SK-N-SH (cell line): ENCODE results near the gene DNAJC5. TPM values are rescaled to one million over a fixed set of nuclear protein-coding genes. Genes with fewer than 3 reads are reported as not detected.
"Not testable (repeated sequence)": the region's sequence is repeated elsewhere in the genome, so short reads cannot be mapped to it uniquely, and the experiment has no call there.

Source experiments
- CTCF ChIA-PET: fragments of 300-600, 350-600 bp; formaldehyde crosslinking; extraction: SDS; loops from one replicate; lab custom pipeline; 2021; lab: Yijun Ruan, JAX
- POLR2A ChIA-PET: fragments of 350-600 bp; sonication (Branson Sonifier 250); formaldehyde crosslinking; extraction: SDS; loops from one replicate; lab custom pipeline; 2020; ENCODE audit warnings: antibody characterized with exemption, inconsistent platforms; lab: Yijun Ruan, JAX
- DNase-seq: peaks from one replicate; pipeline ENCODE4 v3.0.0; 2012
- H2AFZ ChIP-seq: fragments of 200-600 bp; sonication (generic); 2 replicates; pipeline ENCODE4 v1.8.1; 2016; ENCODE audit warnings: antibody characterized with exemption, mild to moderate bottlenecking, low read depth
- H3F3A ChIP-seq: fragments of 200-600 bp; sonication (generic); replicated peaks from 2 replicates; pipeline ENCODE3; 2016; ENCODE audit warnings: antibody characterized with exemption, mild to moderate bottlenecking; ENCODE audit not compliant: insufficient read depth
- H3K27ac ChIP-seq, 2 experiments: fragments of 200-500 bp in 1 of 2; fragments of 200-600 bp in 1 of 2; sonication (Bioruptor generic) in 1 of 2; sonication (generic), shearing (Covaris generic) in 1 of 2; 2 replicates each; pipeline versions ENCODE4 v1.5.1 to v1.6.1; 2014 to 2016; ENCODE audit warnings: low read depth in 2 of 2, inconsistent platforms in 1 of 2, low read length in 1 of 2, mild to moderate bottlenecking in 1 of 2, mixed read lengths in 1 of 2
- H3K27me3 ChIP-seq: fragments of 200-600 bp; sonication (generic), shearing (Covaris generic); 2 replicates; pipeline ENCODE4 v1.6.1; 2016; ENCODE audit warnings: mixed run types; ENCODE audit not compliant: insufficient read depth
- H3K36me3 ChIP-seq, 2 experiments: fragments of 200-500 bp in 1 of 2; fragments of 200-600 bp in 1 of 2; sonication (Bioruptor generic) in 1 of 2; sonication (generic) in 1 of 2; replicated peaks in 1 of 2; 2 replicates each; pipeline versions ENCODE3 to v1.5.1; 2014 to 2016; ENCODE audit warnings: low read length in 1 of 2, mild to moderate bottlenecking in 1 of 2; ENCODE audit not compliant: insufficient read depth in 2 of 2, control insufficient read depth in 1 of 2
- H3K4me1 ChIP-seq, 2 experiments: fragments of 200-500 bp in 1 of 2; fragments of 200-600 bp in 1 of 2; sonication (Bioruptor generic) in 1 of 2; sonication (generic), shearing (Covaris generic) in 1 of 2; 2 replicates each; pipeline versions ENCODE4 v1.5.1 to v1.6.1; 2014 to 2016; ENCODE audit warnings: low read depth in 1 of 2, low read length in 1 of 2, mixed run types in 1 of 2; ENCODE audit not compliant: insufficient read depth in 2 of 2, control insufficient read depth in 1 of 2
- H3K4me2 ChIP-seq: fragments of 200-600 bp; sonication (generic), shearing (Covaris generic); 2 replicates; pipeline ENCODE4 v1.6.1; 2017; ENCODE audit warnings: mixed run types
- H3K4me3 ChIP-seq, 2 experiments: fragments of 200-500 bp in 1 of 2; fragments of 200-600 bp in 1 of 2; sonication (Bioruptor generic) in 1 of 2; sonication (generic), shearing (Covaris generic) in 1 of 2; 2 replicates each; pipeline versions ENCODE4 v1.5.1 to v1.8.1; 2014 to 2016; ENCODE audit warnings: low read depth in 2 of 2, inconsistent platforms in 1 of 2, low read length in 1 of 2, mild to moderate bottlenecking in 1 of 2, mixed read lengths in 1 of 2, moderate library complexity in 1 of 2
- H3K79me2 ChIP-seq: fragments of 200-600 bp; sonication (generic); 2 replicates; pipeline ENCODE4 v1.8.1; 2017; ENCODE audit warnings: mild to moderate bottlenecking; ENCODE audit not compliant: insufficient read depth
- H3K9ac ChIP-seq: fragments of 200-600 bp; sonication (generic); 2 replicates; pipeline ENCODE4 v1.6.1; 2017; ENCODE audit warnings: mixed run types
- H3K9me2 ChIP-seq: fragments of 200-600 bp; sonication (generic); 2 replicates; pipeline ENCODE4 v1.6.1; 2017; ENCODE audit warnings: mixed run types
- H3K9me3 ChIP-seq: fragments of 200-600 bp; sonication (generic); 2 replicates; pipeline ENCODE4 v1.6.1; 2017; ENCODE audit warnings: mixed run types, mild to moderate bottlenecking, moderate library complexity
- H4K20me1 ChIP-seq: fragments of 200-600 bp; sonication (generic); 2 replicates; pipeline ENCODE4 v1.6.1; 2017; ENCODE audit warnings: mild to moderate bottlenecking, mixed run types; ENCODE audit not compliant: insufficient read depth
- CHD2 ChIP-seq: fragments of 150-350 bp; IDR thresholded peaks from 2 replicates; pipeline ENCODE4 v1.6.1; 2018; ENCODE audit warnings: low read length; ENCODE audit not compliant: partially characterized antibody
- FOSL2 ChIP-seq: IDR thresholded peaks from 2 replicates; pipeline ENCODE4 v1.4.0; 2012; ENCODE audit warnings: low read depth, mild to moderate bottlenecking, moderate library complexity, borderline replicate concordance
- FOXM1 ChIP-seq: IDR thresholded peaks from 2 replicates; pipeline ENCODE4 v1.4.0; 2012; ENCODE audit warnings: low read depth, mild to moderate bottlenecking
- GABPA ChIP-seq: IDR thresholded peaks from 2 replicates; pipeline ENCODE4 v1.4.0; 2012; ENCODE audit warnings: low read depth, mild to moderate bottlenecking
- GATA2 ChIP-seq: sonication (generic); formaldehyde crosslinking; IDR thresholded peaks from 2 replicates; pipeline ENCODE4 v1.5.0; 2020; ENCODE audit warnings: mild to moderate bottlenecking, missing genetic modification reagents
- JUND ChIP-seq: IDR thresholded peaks from 2 replicates; pipeline ENCODE4 v1.4.0; 2012
- MEF2A ChIP-seq: IDR thresholded peaks from 2 replicates; pipeline ENCODE4 v1.4.0; 2012; ENCODE audit warnings: low read depth, borderline replicate concordance
- MXI1 ChIP-seq: IDR thresholded peaks from 2 replicates; pipeline ENCODE4 v1.6.1; 2012; ENCODE audit warnings: mild to moderate bottlenecking, low read depth, low read length, improper control_type of control experiment
- NFIC ChIP-seq: IDR thresholded peaks from 2 replicates; pipeline ENCODE4 v1.4.0; 2012; ENCODE audit warnings: borderline replicate concordance
- NRF1 ChIP-seq: IDR thresholded peaks from 2 replicates; pipeline ENCODE4 v1.6.1; 2012; ENCODE audit warnings: low read depth, mild to moderate bottlenecking, low read length
- POLR2AphosphoS5 ChIP-seq: IDR thresholded peaks from 2 replicates; pipeline ENCODE4 v1.6.1; 2012; ENCODE audit warnings: low read depth, low read length
- RAD21 ChIP-seq: IDR thresholded peaks from 2 replicates; pipeline ENCODE4 v1.6.1; 2012; ENCODE audit warnings: mild to moderate bottlenecking, low read length
- RCOR1 ChIP-seq: fragments of 150-350 bp; IDR thresholded peaks from 2 replicates; pipeline ENCODE4 v1.6.1; 2017; ENCODE audit warnings: antibody characterized with exemption, low read length
- RFX5 ChIP-seq: IDR thresholded peaks from 2 replicates; pipeline ENCODE4 v1.6.1; 2012; ENCODE audit warnings: mild to moderate bottlenecking, improper control_type of control experiment, low read length
- RXRA ChIP-seq: IDR thresholded peaks from 2 replicates; pipeline ENCODE4 v1.4.0; 2012; ENCODE audit warnings: low read depth, mild to moderate bottlenecking, borderline replicate concordance
- SMC3 ChIP-seq: IDR thresholded peaks from 2 replicates; pipeline ENCODE4 v1.6.1; 2012; ENCODE audit warnings: low read depth, low read length, improper control_type of control experiment
- TCF12 ChIP-seq: IDR thresholded peaks from 2 replicates; pipeline ENCODE4 v1.4.0; 2012
- TEAD4 ChIP-seq: IDR thresholded peaks from 2 replicates; pipeline ENCODE4 v1.4.0; 2012; ENCODE audit warnings: mild to moderate bottlenecking, borderline replicate concordance; ENCODE audit not compliant: insufficient read depth
- YY1 ChIP-seq: IDR thresholded peaks from 2 replicates; pipeline ENCODE4 v1.4.0; 2012; ENCODE audit warnings: low read depth, mild to moderate bottlenecking
- WGBS: methylation state at CpG from one replicate; pipeline ENCODE4 v1.1.6; 2017; ENCODE audit warnings: low lambda C conversion rate; 5-methylcytosine and 5-hydroxymethylcytosine counted together
- polyA plus RNA-seq, 3 experiments: library from polyadenylated mRNA; depleted of rRNA; stranded (reverse); fragments of >200 nt; gene quantifications; 2 replicates each; pipeline ENCODE4 v1.2.3, GENCODE V29; 2012
- TF ChIP-seq, protein P1 (sequence below): IDR thresholded peaks from 2 replicates; pipeline ENCODE4 v1.4.0; 2012; ENCODE audit warnings: low read depth
- TF ChIP-seq, protein P2 (sequence below): IDR thresholded peaks from 2 replicates; pipeline ENCODE4 v1.4.0; 2012; ENCODE audit warnings: low read depth, borderline replicate concordance
- TF ChIP-seq, protein P3 (sequence below): fragments of 150-350 bp; IDR thresholded peaks from 2 replicates; pipeline ENCODE4 v1.6.1; 2016; ENCODE audit warnings: mild to moderate bottlenecking, low read depth, low read length
- TF ChIP-seq, protein P4 (sequence below): fragments of 150-350 bp; IDR thresholded peaks from 2 replicates; pipeline ENCODE4 v1.6.1; 2017; ENCODE audit warnings: antibody characterized with exemption, low read length, low read depth, borderline replicate concordance
- TF ChIP-seq, protein P5 (sequence below): IDR thresholded peaks from 2 replicates; pipeline ENCODE4 v1.4.0; 2012; ENCODE audit warnings: low read depth, borderline replicate concordance

Gene DNAJC5
- polyA plus RNA-seq, 1 of the 3 experiments (the other 2 are of a cell fraction), result 24.2 TPM

DNA sequence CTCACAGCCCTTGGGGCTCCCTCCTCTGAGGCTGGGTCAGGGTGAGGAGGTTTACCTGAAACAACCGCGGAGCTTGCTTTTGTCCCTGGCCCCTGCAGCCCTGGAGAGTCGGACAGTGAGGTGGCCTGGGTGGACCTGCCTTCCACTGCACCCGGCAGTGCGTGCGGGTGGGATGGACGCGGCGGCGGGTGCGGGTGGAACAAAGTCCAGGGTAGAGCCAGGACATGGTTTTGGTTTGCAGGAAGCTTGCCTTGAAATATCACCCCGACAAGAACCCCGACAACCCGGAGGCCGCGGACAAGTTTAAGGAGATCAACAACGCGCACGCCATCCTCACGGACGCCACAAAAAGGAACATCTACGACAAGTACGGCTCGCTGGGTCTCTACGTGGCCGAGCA lies 34.1 kb downstream of the DNAJC5 start (continued):
- TF ChIP-seq RCOR1 (no peak), CHD2 (no peak), TCF12 (no peak), NRF1 (no peak), YY1 (no peak), NFIC (no peak)
- TF ChIP-seq, protein P1, sequence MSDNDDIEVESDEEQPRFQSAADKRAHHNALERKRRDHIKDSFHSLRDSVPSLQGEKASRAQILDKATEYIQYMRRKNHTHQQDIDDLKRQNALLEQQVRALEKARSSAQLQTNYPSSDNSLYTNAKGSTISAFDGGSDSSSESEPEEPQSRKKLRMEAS, result no peak
- TF ChIP-seq, all 33 proteins: peak for 0

DNA sequence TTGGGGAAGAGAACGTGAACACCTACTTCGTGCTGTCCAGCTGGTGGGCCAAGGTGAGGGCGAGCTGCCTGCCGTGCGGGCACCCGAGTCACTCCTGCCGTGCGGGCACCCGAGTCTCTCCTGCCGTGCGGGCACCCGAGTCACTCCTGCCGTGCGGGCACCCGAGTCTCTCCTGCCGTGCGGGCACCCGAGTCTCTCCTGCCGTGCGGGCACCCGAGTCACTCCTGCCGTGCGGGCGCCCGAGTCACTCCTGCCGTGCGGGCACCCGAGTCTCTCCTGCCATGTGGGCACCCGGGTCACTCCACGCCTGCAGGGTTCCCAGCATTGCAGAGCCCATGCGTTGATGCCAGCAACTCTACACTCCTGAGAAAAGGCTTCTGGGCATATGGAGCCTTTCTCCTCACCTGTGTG lies 34.6 kb downstream of the DNAJC5 start:
- Histone ChIP-seq H4K20me1 (peaks cover 24% of the 10 kb centered on the region; the same call in 1 of the 2 replicates), H3K36me3 (peaks cover 22 to 46% of the 10 kb centered on the region in 2 experiments), H3K79me2 (peaks cover 31% of the 10 kb centered on the region)
- H3K9me3 ChIP-seq, H3K4me2 ChIP-seq, H3K9me2 ChIP-seq, H3K27ac ChIP-seq, H2AFZ ChIP-seq, H3K27me3 ChIP-seq, DNase-seq, H3K9ac ChIP-seq, POLR2A ChIA-PET, H3K4me3 ChIP-seq, H3K4me1 ChIP-seq, CTCF ChIA-PET, H3F3A ChIP-seq: not testable (repeated sequence)
- 93% methylated on average over 28 of the region's 31 CpGs for WGBS

DNA sequence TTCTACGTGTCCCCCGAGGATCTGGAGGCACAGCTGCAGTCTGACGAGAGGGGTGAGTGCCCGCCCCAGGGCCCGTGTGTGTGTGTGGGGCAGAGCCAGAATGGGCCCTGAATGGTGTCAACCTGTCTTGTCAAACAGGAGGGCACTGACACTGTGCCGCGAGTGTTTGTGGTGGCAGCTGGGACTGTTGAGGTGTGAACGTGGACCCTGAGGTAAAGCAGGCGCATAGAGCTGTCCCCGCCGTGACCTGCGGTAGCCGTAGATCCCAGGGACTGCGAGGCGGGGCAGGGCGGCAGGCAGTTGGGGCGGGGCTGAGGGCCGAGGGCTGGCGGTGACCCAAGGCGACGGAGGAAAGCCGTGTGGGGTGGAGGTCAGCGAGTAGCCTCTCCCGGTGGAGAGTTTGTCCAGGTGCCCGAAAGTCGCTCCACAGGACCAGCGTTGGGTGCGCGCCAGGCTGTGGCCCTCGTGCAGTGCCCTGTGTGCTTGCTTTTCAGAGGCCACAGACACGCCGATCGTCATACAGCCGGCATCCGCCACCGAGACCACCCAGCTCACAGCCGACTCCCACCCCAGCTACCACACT lies 36.1 kb downstream of the DNAJC5 start:
- no peaks in the 10 kb centered on the region for H3K9me3 ChIP-seq
- peaks cover 21 to 62% of the 10 kb centered on the region in 2 experiments for H3K36me3 ChIP-seq
- CTCF ChIA-PET, result interaction anchor here (1.0 kb wide), 1 partner anchor 43 kb away, joined by 3 read pairs; no protein-coding TSS in a partner anchor
- no peak overlapping the region for H3K4me2 ChIP-seq
- DNase-seq, result no peak
- no peak overlapping the region for H3K4me3 ChIP-seq
- H3F3A ChIP-seq, result no peaks in the 10 kb centered on the region
- H2AFZ ChIP-seq, result no peak overlapping the region
- no peak overlapping the region for H3K9ac ChIP-seq
- peaks cover 26% of the 10 kb centered on the region; the same call in 1 of the 2 replicates for H4K20me1 ChIP-seq
- H3K27ac ChIP-seq, result no peak overlapping the region
- H3K9me2 ChIP-seq, result no peaks in the 10 kb centered on the region
- WGBS, result 91% methylated on average over 31 of the region's 37 CpGs
- H3K27me3 ChIP-seq, result no peaks in the 10 kb centered on the region
- no peaks in the 10 kb centered on the region for H3K4me1 ChIP-seq
- H3K79me2 ChIP-seq, result peaks cover 22% of the 10 kb centered on the region
- POLR2A ChIA-PET, result no interaction called here
- TF ChIP-seq, protein P2, sequence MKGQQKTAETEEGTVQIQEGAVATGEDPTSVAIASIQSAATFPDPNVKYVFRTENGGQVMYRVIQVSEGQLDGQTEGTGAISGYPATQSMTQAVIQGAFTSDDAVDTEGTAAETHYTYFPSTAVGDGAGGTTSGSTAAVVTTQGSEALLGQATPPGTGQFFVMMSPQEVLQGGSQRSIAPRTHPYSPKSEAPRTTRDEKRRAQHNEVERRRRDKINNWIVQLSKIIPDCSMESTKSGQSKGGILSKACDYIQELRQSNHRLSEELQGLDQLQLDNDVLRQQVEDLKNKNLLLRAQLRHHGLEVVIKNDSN, result no peak
- TF ChIP-seq JUND (no peak), MEF2A (no peak), RAD21 (no peak), POLR2AphosphoS5 (no peak), GABPA (no peak), RFX5 (no peak), TEAD4 (no peak), TCF12 (no peak), SMC3 (no peak), FOSL2 (no peak), FOXM1 (no peak), NFIC (no peak), MXI1 (no peak), RXRA (no peak), GATA2 (CRISPR knock-in tag) (no peak)
- TF ChIP-seq, protein P3, sequence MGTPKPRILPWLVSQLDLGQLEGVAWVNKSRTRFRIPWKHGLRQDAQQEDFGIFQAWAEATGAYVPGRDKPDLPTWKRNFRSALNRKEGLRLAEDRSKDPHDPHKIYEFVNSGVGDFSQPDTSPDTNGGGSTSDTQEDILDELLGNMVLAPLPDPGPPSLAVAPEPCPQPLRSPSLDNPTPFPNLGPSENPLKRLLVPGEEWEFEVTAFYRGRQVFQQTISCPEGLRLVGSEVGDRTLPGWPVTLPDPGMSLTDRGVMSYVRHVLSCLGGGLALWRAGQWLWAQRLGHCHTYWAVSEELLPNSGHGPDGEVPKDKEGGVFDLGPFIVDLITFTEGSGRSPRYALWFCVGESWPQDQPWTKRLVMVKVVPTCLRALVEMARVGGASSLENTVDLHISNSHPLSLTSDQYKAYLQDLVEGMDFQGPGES, result no peak
- TF ChIP-seq, protein P4, sequence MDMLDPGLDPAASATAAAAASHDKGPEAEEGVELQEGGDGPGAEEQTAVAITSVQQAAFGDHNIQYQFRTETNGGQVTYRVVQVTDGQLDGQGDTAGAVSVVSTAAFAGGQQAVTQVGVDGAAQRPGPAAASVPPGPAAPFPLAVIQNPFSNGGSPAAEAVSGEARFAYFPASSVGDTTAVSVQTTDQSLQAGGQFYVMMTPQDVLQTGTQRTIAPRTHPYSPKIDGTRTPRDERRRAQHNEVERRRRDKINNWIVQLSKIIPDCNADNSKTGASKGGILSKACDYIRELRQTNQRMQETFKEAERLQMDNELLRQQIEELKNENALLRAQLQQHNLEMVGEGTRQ, result no peak
- TF ChIP-seq, protein P5, sequence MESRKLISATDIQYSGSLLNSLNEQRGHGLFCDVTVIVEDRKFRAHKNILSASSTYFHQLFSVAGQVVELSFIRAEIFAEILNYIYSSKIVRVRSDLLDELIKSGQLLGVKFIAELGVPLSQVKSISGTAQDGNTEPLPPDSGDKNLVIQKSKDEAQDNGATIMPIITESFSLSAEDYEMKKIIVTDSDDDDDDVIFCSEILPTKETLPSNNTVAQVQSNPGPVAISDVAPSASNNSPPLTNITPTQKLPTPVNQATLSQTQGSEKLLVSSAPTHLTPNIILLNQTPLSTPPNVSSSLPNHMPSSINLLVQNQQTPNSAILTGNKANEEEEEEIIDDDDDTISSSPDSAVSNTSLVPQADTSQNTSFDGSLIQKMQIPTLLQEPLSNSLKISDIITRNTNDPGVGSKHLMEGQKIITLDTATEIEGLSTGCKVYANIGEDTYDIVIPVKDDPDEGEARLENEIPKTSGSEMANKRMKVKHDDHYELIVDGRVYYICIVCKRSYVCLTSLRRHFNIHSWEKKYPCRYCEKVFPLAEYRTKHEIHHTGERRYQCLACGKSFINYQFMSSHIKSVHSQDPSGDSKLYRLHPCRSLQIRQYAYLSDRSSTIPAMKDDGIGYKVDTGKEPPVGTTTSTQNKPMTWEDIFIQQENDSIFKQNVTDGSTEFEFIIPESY, result no peak
